ENCODE results near the gene XRN1.

- TF ChIP-seq CTCF (conservative IDR thresholded peaks at IDR 0.05; ENCODE audit: low read depth, low read length) = no peak
- no peak for TF ChIP-seq EZH2 (IDR thresholded peaks at IDR 0.05; ENCODE audit: low read length, unreplicated experiment)
- TF ChIP-seq EZH2phosphoT487 (IDR thresholded peaks at IDR 0.05; ENCODE audit: borderline replicate concordance, low read length) = no peak
Measured at GRCh38 chr3:142287866-142288638, 159.8 kb downstream of the XRN1 start.

Data from PC-3 (cell line).